HG03159 (cell line): ENCODE results near the gene ENAH.
A peak's percentile ranks its signal among the peaks of the same experiment; 100 is the strongest.
"Not testable (repeated sequence)": the region's sequence is repeated elsewhere in the genome, so short reads cannot be mapped to it uniquely, and the experiment has no call there.

ENCODE experiments used
- ATAC-seq: cut with Tn5 transposase; IDR thresholded peaks from one replicate; pipeline ENCODE4 v1.9.1; 2021; ENCODE audit warnings: mild to moderate bottlenecking, moderate library complexity; ENCODE audit not compliant: unreplicated experiment

The ENAH gene

DNA sequence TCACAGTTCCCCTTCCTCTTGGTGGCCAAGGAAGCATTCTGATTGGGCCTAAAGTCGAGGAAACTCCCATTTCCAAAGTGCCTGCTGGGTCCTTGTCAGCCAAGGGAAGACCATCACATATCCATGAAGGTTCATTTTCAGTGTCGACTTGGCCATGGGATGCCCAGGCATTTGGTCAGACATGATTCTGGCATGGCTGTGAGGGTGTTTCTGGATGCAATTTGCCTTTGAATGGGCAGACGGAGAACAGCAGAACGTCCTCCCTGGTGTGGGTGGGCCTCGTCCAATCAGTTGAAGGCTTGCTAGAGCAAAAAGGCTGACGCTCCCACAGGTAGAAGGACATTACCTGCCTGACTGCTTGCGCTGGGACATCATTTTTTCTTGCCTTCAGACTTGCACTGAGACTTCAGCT is 176.8 kb downstream of the ENAH start:
- ATAC-seq = no peak

- no peak for ATAC-seq
Observed at GRCh38 chr1:225474986-225475820, 177.7 kb downstream of the ENAH start.

- no peak for ATAC-seq
Observed at GRCh38 chr1:225474439-225474985, 178.4 kb downstream of the ENAH start.

DNA sequence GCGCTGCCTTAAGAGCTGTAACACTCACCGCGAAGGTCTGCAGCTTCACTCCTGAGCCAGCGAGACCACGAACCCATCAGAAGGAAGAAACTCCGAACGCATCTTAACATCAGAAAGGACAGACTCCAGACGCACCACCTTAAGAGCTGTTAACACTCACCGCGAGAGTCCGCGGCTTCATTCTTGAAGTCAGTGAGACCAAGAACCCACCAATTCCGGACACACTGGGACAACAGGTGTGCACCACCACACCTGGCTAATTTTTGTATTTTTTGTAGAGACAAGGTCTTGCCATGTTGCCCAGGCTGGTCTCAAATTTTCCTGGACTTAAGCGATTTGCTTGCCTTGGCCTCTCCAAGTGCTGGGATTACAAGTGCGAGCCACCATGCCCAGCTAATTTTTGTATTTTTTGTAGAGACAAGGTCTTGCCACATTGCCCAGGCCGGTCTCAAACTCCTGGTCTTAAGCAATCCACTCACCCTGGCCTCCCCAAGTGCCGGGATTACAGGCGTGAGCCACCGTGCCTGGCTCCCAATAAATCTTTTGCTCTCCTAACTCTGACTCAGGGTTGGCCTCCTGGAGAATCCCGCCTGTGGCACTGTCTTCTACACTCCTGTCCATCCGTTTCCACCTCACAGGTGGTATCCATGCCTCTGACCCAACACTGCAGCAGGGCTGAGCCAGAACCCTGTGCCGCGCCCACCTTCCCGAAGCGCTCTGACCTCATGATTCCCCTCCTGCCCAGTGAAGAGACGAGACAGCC is 179.1 kb downstream of the ENAH start:
- ATAC-seq = not testable (repeated sequence)

- ATAC-seq = not testable (repeated sequence)
Observed at GRCh38 chr1:225473266-225473665, 179.7 kb downstream of the ENAH start.

GRCh38 chr1:225471453-225472301 is 181.2 kb downstream of the ENAH start:
- ATAC-seq = no peak

DNA sequence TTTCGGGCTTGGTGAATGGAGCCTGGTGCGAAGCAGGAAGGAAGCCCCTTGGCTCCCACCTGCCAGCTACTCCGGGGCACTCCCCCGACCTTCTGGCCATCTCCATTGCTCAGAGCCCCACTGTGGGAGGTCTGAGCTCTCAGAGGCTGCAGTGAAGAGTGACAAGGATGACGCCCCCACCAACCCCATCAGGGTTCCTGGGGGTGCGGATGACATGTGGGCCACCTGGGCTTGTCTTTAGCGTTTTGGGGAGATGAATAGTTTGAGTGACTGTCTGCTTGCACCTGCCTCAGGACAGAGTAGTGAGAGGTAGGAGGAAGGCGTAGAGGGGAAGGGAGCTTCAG is 181.8 kb downstream of the ENAH start:
- no peak for ATAC-seq

DNA sequence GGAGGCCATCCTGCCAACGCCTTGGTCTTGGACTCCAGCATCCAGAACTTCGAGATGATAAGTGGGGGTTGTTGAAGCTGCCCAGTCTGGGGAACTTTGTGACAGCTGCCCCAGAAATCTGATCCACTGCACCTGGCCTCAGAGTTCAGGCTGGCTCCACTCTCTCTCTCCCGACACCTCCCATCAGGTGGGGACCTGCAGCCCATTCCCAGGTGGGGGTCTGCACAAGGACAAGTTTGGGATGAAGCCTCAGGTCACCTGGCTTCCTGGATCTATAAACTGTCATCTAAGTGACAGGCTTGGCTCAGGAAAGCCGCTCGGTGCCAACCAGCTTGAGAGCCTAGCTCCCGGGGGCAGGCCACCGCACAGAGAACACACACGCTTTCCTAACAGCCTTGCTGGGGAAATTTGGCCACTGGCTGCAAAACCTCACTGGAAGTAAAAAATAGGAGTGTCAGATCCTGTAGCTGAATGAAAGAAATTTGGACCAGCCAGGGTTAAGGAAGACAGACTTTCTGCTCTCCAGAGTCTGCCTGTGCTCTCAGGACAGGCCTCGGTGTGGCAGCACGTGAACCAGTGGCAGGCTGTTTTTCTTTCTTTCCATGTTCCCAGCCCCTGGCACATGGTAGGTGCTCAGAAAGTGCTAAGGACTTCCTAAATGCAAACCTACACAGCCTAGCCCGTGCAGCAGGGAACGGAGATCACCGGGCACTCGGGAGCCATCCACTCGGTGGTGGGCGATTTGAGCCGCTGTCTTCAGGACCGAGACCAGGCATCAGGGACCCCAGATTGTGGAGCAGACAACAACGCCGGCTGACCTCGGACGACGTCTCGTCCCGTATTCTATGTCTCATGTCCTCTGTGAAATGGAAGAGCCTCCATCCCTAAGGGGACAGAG is 182.5 kb downstream of the ENAH start:
- ATAC-seq = no peak

DNA sequence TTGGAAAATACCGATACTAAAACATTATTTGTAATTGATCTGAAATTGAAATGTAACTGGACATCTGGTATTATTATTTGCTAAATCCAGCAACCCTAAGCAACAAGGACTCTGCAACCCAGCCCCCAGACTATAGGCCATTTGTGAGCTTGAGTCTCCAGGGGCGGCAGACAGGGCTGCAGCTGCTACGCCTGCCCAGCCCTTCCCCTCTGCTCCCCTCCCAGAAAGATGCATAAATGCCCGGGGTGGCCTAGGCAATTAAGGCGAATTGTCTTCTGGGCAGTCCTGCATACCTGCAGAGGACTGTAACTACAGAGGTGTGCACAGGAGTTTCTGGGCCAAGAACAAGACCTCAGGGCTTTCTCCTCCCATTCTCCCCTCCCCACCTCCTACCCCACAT is 183.9 kb downstream of the ENAH start:
- no peak for ATAC-seq

DNA sequence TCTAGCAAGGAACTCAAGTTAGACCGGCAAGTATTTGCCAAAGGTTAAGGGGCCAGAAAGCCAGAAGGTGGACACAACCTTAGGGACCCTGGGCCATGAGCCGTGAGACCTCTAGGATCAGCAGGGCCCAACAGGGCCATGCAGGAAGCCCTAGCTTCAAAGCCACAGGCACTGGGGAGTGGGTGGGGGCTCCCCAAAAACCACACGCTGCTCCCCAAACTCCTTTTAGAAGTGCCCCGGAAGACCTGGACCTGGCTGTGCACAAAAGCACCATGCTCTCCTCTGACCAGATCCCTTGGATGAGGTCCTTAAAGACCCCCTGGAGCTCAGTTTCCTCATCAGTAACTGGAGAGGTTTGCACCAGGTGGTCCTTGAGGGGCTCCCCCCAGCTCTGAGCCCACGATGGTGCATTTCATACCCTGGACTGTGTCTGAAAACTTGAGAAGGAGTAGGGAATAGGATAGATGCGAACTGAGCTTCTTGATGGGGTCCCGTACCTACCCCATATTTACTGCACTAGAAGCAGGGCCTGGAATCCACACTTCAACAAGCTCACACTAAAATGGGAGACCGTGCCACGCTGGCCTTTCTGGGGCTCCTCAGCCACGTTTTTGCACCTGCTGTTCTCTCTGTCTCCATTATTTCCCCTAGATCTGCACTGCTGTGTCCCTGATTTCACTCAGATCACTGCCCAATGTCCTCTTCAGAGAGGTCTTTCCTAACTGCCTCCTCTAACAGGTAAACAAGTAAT is 184.5 kb downstream of the ENAH start:
- no peak for ATAC-seq

DNA sequence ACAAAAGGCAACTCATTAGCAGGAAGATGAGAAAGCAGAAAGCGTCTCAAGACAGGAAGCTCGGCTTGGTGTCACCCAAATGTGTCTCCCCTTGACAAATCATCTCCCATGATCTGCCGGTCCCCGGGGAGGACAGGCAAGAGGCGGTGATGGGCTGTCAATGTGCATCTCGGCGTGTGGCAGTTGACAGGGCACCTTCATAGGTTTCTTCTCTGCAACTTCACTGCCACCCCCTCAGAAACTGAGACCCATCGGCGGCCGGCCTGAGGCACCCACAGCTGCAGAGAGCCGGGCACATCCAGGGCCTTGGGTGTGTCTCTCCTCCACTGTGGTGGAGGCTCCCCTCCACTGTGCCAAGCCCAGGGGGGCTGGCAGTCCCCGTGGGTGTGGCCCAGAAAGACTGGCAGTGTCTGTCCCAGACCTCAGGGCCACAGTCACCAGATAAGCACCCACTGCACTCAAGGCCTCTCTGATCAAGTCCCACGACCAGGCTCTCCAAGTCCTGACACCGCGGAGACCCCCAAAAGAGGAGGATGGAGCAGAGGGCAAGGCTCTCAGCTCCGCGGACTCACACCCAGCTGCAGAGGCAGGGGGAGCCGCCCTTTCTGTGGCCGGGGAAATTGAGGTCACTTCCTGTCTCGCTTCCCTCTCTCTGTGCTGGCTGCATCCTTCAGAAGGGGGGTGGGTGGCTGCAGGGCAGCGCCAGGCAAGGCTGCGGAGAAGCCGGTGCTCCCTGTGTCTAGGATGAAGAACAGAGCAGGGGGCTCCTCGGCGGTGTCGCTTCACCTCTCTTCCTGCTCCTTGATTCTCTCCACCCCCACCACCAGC is 185.5 kb downstream of the ENAH start:
- peak; percentile 97 for ATAC-seq

DNA sequence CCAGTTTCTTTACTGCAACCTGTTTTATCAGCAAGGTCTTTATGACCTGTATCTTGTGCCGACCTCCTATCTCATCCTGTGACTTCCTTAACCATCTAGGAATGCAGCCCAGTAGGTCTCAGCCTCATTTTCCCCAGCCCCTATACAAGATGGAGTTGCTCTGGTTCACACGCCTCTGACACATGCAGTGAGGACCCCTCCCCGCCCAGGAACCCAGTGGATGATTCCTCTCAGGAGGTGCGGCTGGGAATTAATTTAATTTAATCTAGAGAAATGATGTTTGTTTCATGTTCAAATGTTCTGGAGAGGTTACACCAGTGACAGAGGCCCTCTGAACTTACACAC is 186.1 kb downstream of the ENAH start:
- ATAC-seq = no peak

GRCh38 chr1:225465793-225466517 is 187.0 kb downstream of the ENAH start:
- no peak for ATAC-seq

- no peak for ATAC-seq
Observed at GRCh38 chr1:225464851-225465792, 187.8 kb downstream of the ENAH start.

GRCh38 chr1:225462714-225463574 is 190.0 kb downstream of the ENAH start:
- no peak for ATAC-seq

DNA sequence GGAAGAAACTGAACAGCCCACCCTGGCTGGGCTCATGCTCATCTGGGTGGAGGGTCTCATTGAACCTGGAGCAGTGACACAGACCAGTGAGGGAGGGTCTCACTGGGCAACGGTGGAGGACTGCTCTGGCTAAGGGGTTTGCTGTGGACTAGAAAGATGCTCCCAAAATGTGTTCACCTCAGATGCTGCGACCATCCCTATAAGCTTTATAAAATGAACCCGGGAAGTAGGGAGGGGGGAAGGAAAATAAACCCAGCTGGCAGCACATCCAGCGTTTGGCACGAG is 190.6 kb downstream of the ENAH start:
- ATAC-seq = no peak
